ENCODE measurements around the gene COL8A1. TPM values are rescaled to one million over a fixed set of nuclear protein-coding genes. Genes with fewer than 3 reads are reported as not detected.

COL8A1 gene
- total and polyA plus RNA-seq, 4 experiments from 2014 or later: not detected

GRCh38 chr3:99768126-99768525 is 129.7 kb downstream of the COL8A1 start:
- DNase-seq: no peak
- intact Hi-C loops (cut with micrococcal nuclease): no loop called here
- no peaks in the 10 kb centered on the region for H3K36me3 ChIP-seq (ENCODE audit: insufficient read depth, low read length)
- no peak overlapping the region for H3K27ac ChIP-seq (ENCODE audit: low read depth, low read length)
- H3K9me3 ChIP-seq (ENCODE audit: control insufficient read depth in 1 of 2, low read length in 2 of 2): no peaks in the 10 kb centered on the region
- no peak overlapping the region for H3K4me3 ChIP-seq (ENCODE audit: low read length in 2 of 2)
- H3K9me3 Mint-ChIP-seq: no peaks in the 10 kb centered on the region
- H3K4me1 ChIP-seq (ENCODE audit: insufficient read depth, low read length): no peaks in the 10 kb centered on the region
- H3K4me3 Mint-ChIP-seq: no peak overlapping the region
- H3K4me1 Mint-ChIP-seq: no peaks in the 10 kb centered on the region
- no peak overlapping the region for H3K27ac Mint-ChIP-seq
- H3K36me3 Mint-ChIP-seq: no peaks in the 10 kb centered on the region
- peaks cover 0 to 3% of the 10 kb centered on the region in 2 donors for H3K27me3 Mint-ChIP-seq
- no peaks in the 10 kb centered on the region for H3K27me3 ChIP-seq (ENCODE audit: insufficient read depth, low read length)
- ChIA-PET CTCF (ENCODE audit: partially characterized antibody) (interaction anchor here (2.7 kb wide), 1 partner anchor 14 kb away, joined by 7 read pairs; no protein-coding TSS in a partner anchor), POLR2A (ENCODE audit: partially characterized antibody) (no interaction called here)

GRCh38 chr3:99768808-99769501 is 130.6 kb downstream of the COL8A1 start:
- Histone ChIP-seq H3K4me3 (ENCODE audit: low read length in 2 of 2) (no peak overlapping the region), H3K36me3 (ENCODE audit: insufficient read depth, low read length) (no peaks in the 10 kb centered on the region), H3K9me3 (ENCODE audit: control insufficient read depth in 1 of 2, low read length in 2 of 2) (no peaks in the 10 kb centered on the region), H3K4me1 (ENCODE audit: insufficient read depth, low read length) (no peaks in the 10 kb centered on the region), H3K27me3 (ENCODE audit: insufficient read depth, low read length) (no peaks in the 10 kb centered on the region), H3K27ac (ENCODE audit: low read depth, low read length) (no peak overlapping the region)
- Mint-ChIP-seq H3K36me3 (no peaks in the 10 kb centered on the region), H3K27ac (no peak overlapping the region), H3K4me3 (no peak overlapping the region), H3K27me3 (peaks cover 0 to 3% of the 10 kb centered on the region in 2 donors), H3K9me3 (no peaks in the 10 kb centered on the region), H3K4me1 (no peaks in the 10 kb centered on the region)
- ChIA-PET POLR2A (ENCODE audit: partially characterized antibody) (no interaction called here), CTCF (ENCODE audit: partially characterized antibody) (interaction anchor here (2.7 kb wide), 1 partner anchor 15 kb away, joined by 7 read pairs; no protein-coding TSS in a partner anchor)
- DNase-seq: no peak
- intact Hi-C loops (cut with micrococcal nuclease): no loop called here

GRCh38 chr3:99772171-99772570 is 133.8 kb downstream of the COL8A1 start:
- no peaks in the 10 kb centered on the region for H3K9me3 Mint-ChIP-seq
- CTCF ChIA-PET (ENCODE audit: partially characterized antibody): no interaction called here
- H3K36me3 ChIP-seq (ENCODE audit: insufficient read depth, low read length): no peaks in the 10 kb centered on the region

GRCh38 chr3:99772671-99773070 is 134.3 kb downstream of the COL8A1 start:
- no peaks in the 10 kb centered on the region for H3K9me3 ChIP-seq (ENCODE audit: control insufficient read depth in 1 of 2, low read length in 2 of 2)
- H3K4me1 ChIP-seq (ENCODE audit: insufficient read depth, low read length): no peaks in the 10 kb centered on the region
- DNase-seq: no peak
- intact Hi-C loops (cut with micrococcal nuclease): no loop called here
- ChIA-PET POLR2A (ENCODE audit: partially characterized antibody) (no interaction called here), CTCF (ENCODE audit: partially characterized antibody) (no interaction called here)
- Mint-ChIP-seq H3K27ac (no peak overlapping the region), H3K4me1 (peaks cover 0 to 2% (median 0%) of the 10 kb centered on the region in 4 donors), H3K4me3 (no peak overlapping the region), H3K9me3 (no peaks in the 10 kb centered on the region), H3K27me3 (peaks cover 0 to 5% of the 10 kb centered on the region in 2 donors), H3K36me3 (no peaks in the 10 kb centered on the region)
- no peak overlapping the region for H3K27ac ChIP-seq (ENCODE audit: low read depth, low read length)
- no peak overlapping the region for H3K4me3 ChIP-seq (ENCODE audit: low read length in 2 of 2)
- H3K27me3 ChIP-seq (ENCODE audit: insufficient read depth, low read length): no peaks in the 10 kb centered on the region
- no peaks in the 10 kb centered on the region for H3K36me3 ChIP-seq (ENCODE audit: insufficient read depth, low read length)

More at GRCh38 chr3:99772171-99772570, 133.8 kb downstream of the COL8A1 start:
- H3K27me3 Mint-ChIP-seq: peaks cover 0 to 3% of the 10 kb centered on the region in 2 donors
- H3K4me3 Mint-ChIP-seq: no peak overlapping the region
- H3K27ac ChIP-seq (ENCODE audit: low read depth, low read length): no peak overlapping the region
- no peaks in the 10 kb centered on the region for H3K27me3 ChIP-seq (ENCODE audit: insufficient read depth, low read length)
- peaks cover 0 to 2% (median 0%) of the 10 kb centered on the region in 4 donors for H3K4me1 Mint-ChIP-seq
- H3K4me3 ChIP-seq (ENCODE audit: low read length in 2 of 2): no peak overlapping the region
- POLR2A ChIA-PET (ENCODE audit: partially characterized antibody): no interaction called here
- H3K36me3 Mint-ChIP-seq: no peaks in the 10 kb centered on the region
- no peak overlapping the region for H3K27ac Mint-ChIP-seq
- no peaks in the 10 kb centered on the region for H3K4me1 ChIP-seq (ENCODE audit: insufficient read depth, low read length)
- intact Hi-C loops (cut with micrococcal nuclease): no loop called here
- no peak for DNase-seq
- no peaks in the 10 kb centered on the region for H3K9me3 ChIP-seq (ENCODE audit: control insufficient read depth in 1 of 2, low read length in 2 of 2)

GRCh38 chr3:99774467-99774866 is 136.1 kb downstream of the COL8A1 start:
- Mint-ChIP-seq H3K27me3 (peaks cover 2 to 7% of the 10 kb centered on the region in 2 donors), H3K9me3 (no peaks in the 10 kb centered on the region)

GRCh38 chr3:99776516-99777209 is 138.3 kb downstream of the COL8A1 start:
- no peak for DNase-seq
- Histone ChIP-seq H3K4me1 (ENCODE audit: insufficient read depth, low read length) (no peaks in the 10 kb centered on the region), H3K4me3 (ENCODE audit: low read length in 2 of 2) (no peak overlapping the region), H3K36me3 (ENCODE audit: insufficient read depth, low read length) (no peaks in the 10 kb centered on the region), H3K9me3 (ENCODE audit: control insufficient read depth in 1 of 2, low read length in 2 of 2) (no peaks in the 10 kb centered on the region), H3K27ac (ENCODE audit: low read depth, low read length) (no peak overlapping the region), H3K27me3 (ENCODE audit: insufficient read depth, low read length) (no peaks in the 10 kb centered on the region)
- intact Hi-C loops (cut with micrococcal nuclease): no loop called here
- H3K36me3 Mint-ChIP-seq: no peaks in the 10 kb centered on the region
- peaks cover 0 to 8% (median 6%) of the 10 kb centered on the region in 4 donors for H3K4me1 Mint-ChIP-seq
- H3K27me3 Mint-ChIP-seq: peaks cover 5 to 16% of the 10 kb centered on the region in 2 donors
- POLR2A ChIA-PET (ENCODE audit: partially characterized antibody): no interaction called here
- H3K27ac Mint-ChIP-seq: no peak overlapping the region
- CTCF ChIA-PET (ENCODE audit: partially characterized antibody): no interaction called here
- no peak overlapping the region for H3K4me3 Mint-ChIP-seq
- H3K9me3 Mint-ChIP-seq: no peaks in the 10 kb centered on the region

More at GRCh38 chr3:99774467-99774866, 136.1 kb downstream of the COL8A1 start:
- no peaks in the 10 kb centered on the region for H3K9me3 ChIP-seq (ENCODE audit: control insufficient read depth in 1 of 2, low read length in 2 of 2)
- POLR2A ChIA-PET (ENCODE audit: partially characterized antibody): no interaction called here
- peaks cover 0 to 2% (median 0%) of the 10 kb centered on the region in 4 donors for H3K4me1 Mint-ChIP-seq
- DNase-seq: no peak
- no peak overlapping the region for H3K4me3 Mint-ChIP-seq
- H3K4me1 ChIP-seq (ENCODE audit: insufficient read depth, low read length): no peaks in the 10 kb centered on the region
- CTCF ChIA-PET (ENCODE audit: partially characterized antibody): no interaction called here
- intact Hi-C loops (cut with micrococcal nuclease): no loop called here
- no peaks in the 10 kb centered on the region for H3K36me3 Mint-ChIP-seq
- H3K27me3 ChIP-seq (ENCODE audit: insufficient read depth, low read length): no peaks in the 10 kb centered on the region
- no peak overlapping the region for H3K27ac Mint-ChIP-seq
- no peaks in the 10 kb centered on the region for H3K36me3 ChIP-seq (ENCODE audit: insufficient read depth, low read length)
- H3K27ac ChIP-seq (ENCODE audit: low read depth, low read length): no peak overlapping the region
- no peak overlapping the region for H3K4me3 ChIP-seq (ENCODE audit: low read length in 2 of 2)

GRCh38 chr3:99777210-99777549 is 138.8 kb downstream of the COL8A1 start:
- Mint-ChIP-seq H3K27ac (no peak overlapping the region), H3K4me3 (no peak overlapping the region), H3K27me3 (peaks cover 5 to 18% of the 10 kb centered on the region in 2 donors), H3K9me3 (no peaks in the 10 kb centered on the region), H3K36me3 (no peaks in the 10 kb centered on the region), H3K4me1 (peaks cover 0 to 8% (median 6%) of the 10 kb centered on the region in 4 donors)
- DNase-seq: no peak
- no peaks in the 10 kb centered on the region for H3K27me3 ChIP-seq (ENCODE audit: insufficient read depth, low read length)
- no peak overlapping the region for H3K4me3 ChIP-seq (ENCODE audit: low read length in 2 of 2)
- H3K9me3 ChIP-seq (ENCODE audit: control insufficient read depth in 1 of 2, low read length in 2 of 2): no peaks in the 10 kb centered on the region
- no peak overlapping the region for H3K27ac ChIP-seq (ENCODE audit: low read depth, low read length)
- no peaks in the 10 kb centered on the region for H3K4me1 ChIP-seq (ENCODE audit: insufficient read depth, low read length)
- ChIA-PET POLR2A (ENCODE audit: partially characterized antibody) (no interaction called here), CTCF (ENCODE audit: partially characterized antibody) (no interaction called here)
- H3K36me3 ChIP-seq (ENCODE audit: insufficient read depth, low read length): no peaks in the 10 kb centered on the region
- intact Hi-C loops (cut with micrococcal nuclease): no loop called here

All from CD4-positive, alpha-beta memory T cell (primary cell).